ENCODE data around the gene SLC2A9. TPM values are rescaled to one million over a fixed set of nuclear protein-coding genes. Genes with fewer than 3 reads are reported as not detected.

SLC2A9 gene
- total and polyA plus RNA-seq, 2 donors (not counting 3 experiments of a cell fraction or from before 2014, with no cell fraction given) = 1.6 to 1.8 TPM

DNA sequence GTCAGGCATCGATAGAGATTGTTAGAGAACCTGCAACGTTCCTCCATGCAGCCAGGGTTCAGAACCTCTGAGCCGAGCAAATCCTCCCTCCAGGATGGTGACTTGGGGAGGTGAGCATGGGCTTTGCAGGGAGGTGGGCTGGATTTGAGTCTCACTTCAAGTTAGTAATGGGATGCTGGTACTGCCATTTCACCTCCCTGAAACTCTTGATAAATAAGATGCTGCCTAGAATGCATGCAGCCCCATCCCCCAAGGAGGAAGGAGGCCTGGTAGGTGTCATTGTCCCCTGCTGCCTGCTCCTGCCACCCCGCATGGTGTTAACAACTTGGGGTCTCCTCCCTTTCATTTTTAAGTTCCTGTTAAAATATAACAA lies 35.7 kb upstream of the SLC2A9 start:
- BruUV-seq (replicated peaks) = no TSS peak
- FAIRE-seq (no peak), DNase-seq (ENCODE audit: low read depth, low spot score) (no peak)
- no peaks in the 10 kb centered on the region for H3K79me2 ChIP-seq (ENCODE audit: control insufficient read depth, insufficient read depth, low read length)
- no peak overlapping the region for H2AFZ ChIP-seq (ENCODE audit: low read depth, low read length)
- intact Hi-C loops (cut with micrococcal nuclease) = no loop called here
- H3K27me3 ChIP-seq (ENCODE audit: control insufficient read depth in 2 of 2, insufficient read depth in 2 of 2, low read length in 2 of 2) = no peaks in the 10 kb centered on the region
- ChIA-PET POLR2A (no interaction called here), CTCF (no interaction called here)
- no peaks in the 10 kb centered on the region for H3K9me3 ChIP-seq (replicated peaks; ENCODE audit: control insufficient read depth, insufficient read depth, low read length)
- no peak overlapping the region for H3K9ac ChIP-seq (replicated peaks; ENCODE audit: extremely low read depth, insufficient read depth, low read length)
- no peak overlapping the region for H3K27ac ChIP-seq (ENCODE audit: insufficient read depth, low read depth, low read length)
- TF ChIP-seq EZH2 (IDR thresholded peaks at IDR 0.05; ENCODE audit: borderline replicate concordance, low read depth, low read length, severe bottlenecking) (no peak), POLR2AphosphoS5 (IDR thresholded peaks at IDR 0.05; ENCODE audit: insufficient read depth, low read depth, low read length) (no peak), POLR2A (IDR thresholded peaks at IDR 0.05; ENCODE audit: low read depth, low read length) (no peak), JUN (IDR thresholded peaks at IDR 0.05; ENCODE audit: borderline replicate concordance, insufficient read depth, insufficient read length, low read depth) (no peak), GATA2 (IDR thresholded peaks at IDR 0.05; ENCODE audit: insufficient read depth, insufficient read length, low read depth, low read length) (no peak), MYC (IDR thresholded peaks at IDR 0.05; ENCODE audit: low read depth, low read length) (no peak), FOS (IDR thresholded peaks at IDR 0.05; ENCODE audit: borderline replicate concordance, insufficient read depth, low read length) (no peak)
- TF ChIP-seq, protein P1, sequence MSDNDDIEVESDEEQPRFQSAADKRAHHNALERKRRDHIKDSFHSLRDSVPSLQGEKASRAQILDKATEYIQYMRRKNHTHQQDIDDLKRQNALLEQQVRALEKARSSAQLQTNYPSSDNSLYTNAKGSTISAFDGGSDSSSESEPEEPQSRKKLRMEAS (IDR thresholded peaks at IDR 0.05; ENCODE audit: insufficient read depth, insufficient read length) = no peak
- TF ChIP-seq, protein P2, sequence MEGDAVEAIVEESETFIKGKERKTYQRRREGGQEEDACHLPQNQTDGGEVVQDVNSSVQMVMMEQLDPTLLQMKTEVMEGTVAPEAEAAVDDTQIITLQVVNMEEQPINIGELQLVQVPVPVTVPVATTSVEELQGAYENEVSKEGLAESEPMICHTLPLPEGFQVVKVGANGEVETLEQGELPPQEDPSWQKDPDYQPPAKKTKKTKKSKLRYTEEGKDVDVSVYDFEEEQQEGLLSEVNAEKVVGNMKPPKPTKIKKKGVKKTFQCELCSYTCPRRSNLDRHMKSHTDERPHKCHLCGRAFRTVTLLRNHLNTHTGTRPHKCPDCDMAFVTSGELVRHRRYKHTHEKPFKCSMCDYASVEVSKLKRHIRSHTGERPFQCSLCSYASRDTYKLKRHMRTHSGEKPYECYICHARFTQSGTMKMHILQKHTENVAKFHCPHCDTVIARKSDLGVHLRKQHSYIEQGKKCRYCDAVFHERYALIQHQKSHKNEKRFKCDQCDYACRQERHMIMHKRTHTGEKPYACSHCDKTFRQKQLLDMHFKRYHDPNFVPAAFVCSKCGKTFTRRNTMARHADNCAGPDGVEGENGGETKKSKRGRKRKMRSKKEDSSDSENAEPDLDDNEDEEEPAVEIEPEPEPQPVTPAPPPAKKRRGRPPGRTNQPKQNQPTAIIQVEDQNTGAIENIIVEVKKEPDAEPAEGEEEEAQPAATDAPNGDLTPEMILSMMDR (IDR thresholded peaks at IDR 0.05; ENCODE audit: extremely low read depth in 1 of 2, insufficient read depth in 1 of 2, low read depth in 1 of 2, low read length in 2 of 2) = no peak
- H3K4me2 ChIP-seq (ENCODE audit: insufficient read depth, low read length) = no peak overlapping the region
- no peak overlapping the region for H3K4me3 ChIP-seq (replicated peaks in 1 of 3; ENCODE audit: insufficient read depth in 1 of 3, low read depth in 1 of 3, low read length in 3 of 3)
- H3K36me3 ChIP-seq (ENCODE audit: control insufficient read depth in 2 of 2, extremely low read depth in 1 of 2, insufficient read depth in 2 of 2, low read length in 2 of 2) = no peaks in the 10 kb centered on the region
- no peaks in the 10 kb centered on the region for H3K9me1 ChIP-seq (replicated peaks; ENCODE audit: control insufficient read depth, extremely low read depth, insufficient read depth, low read length)
- H4K20me1 ChIP-seq (replicated peaks; ENCODE audit: control insufficient read depth, extremely low read depth, insufficient read depth, low read length) = no peaks in the 10 kb centered on the region
- dilution Hi-C loops (cut with MboI; ENCODE audit: extremely low pct_ligation_motif_present, low sequenced_read_pairs) = no loop called here
- peaks cover 6% of the 10 kb centered on the region for H3K4me1 ChIP-seq (ENCODE audit: control insufficient read depth, extremely low read depth, insufficient read depth, low read length)
